ENCODE data around the gene COX7A2. TPM values are rescaled to one million over a fixed set of nuclear protein-coding genes. Genes with fewer than 3 reads are reported as not detected.
A peak's percentile ranks its signal among the peaks of the same experiment; 100 is the strongest.

The COX7A2 gene
- total RNA-seq, 2 donors from 2014 or later, result 50.1 to 139 TPM

DNA sequence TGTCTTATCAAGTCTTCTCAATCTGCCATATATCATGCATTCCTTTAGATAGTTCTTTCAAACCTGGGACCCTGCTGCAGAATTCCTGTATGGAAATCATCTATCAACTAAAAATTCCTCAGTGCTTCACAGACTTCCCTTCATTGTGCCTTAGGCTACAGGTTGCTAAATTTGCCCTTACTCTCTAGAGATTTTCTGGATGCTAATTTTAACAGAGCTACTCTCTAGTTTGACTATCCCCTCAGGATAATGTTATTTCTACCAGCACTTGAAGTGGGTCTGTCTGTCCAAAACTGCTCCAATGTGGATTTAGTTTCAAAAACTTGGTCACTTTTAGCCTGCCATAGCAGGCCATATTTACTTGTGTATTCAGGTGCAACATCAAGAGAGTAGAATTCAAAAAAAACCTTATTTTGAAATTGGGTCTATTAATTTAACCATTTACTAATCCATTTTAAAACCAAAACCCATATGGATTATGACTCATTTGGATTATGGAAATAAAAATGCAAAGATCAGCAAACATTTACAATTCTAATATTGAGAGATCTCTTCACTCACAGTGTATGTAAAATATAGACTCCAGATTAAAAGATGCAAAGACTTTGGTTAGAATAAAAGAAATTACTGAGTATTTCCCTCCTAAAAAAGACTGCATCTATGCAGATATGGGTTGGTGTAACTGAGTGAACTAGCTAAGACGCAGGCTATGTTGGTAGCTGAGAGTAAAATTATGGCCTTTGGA is 13.9 kb upstream of the COX7A2 start:
- no peak for DNase-seq
- no peak for TF ChIP-seq POLR2A (IDR thresholded peaks at IDR 0.05)
- TF ChIP-seq, protein P1, sequence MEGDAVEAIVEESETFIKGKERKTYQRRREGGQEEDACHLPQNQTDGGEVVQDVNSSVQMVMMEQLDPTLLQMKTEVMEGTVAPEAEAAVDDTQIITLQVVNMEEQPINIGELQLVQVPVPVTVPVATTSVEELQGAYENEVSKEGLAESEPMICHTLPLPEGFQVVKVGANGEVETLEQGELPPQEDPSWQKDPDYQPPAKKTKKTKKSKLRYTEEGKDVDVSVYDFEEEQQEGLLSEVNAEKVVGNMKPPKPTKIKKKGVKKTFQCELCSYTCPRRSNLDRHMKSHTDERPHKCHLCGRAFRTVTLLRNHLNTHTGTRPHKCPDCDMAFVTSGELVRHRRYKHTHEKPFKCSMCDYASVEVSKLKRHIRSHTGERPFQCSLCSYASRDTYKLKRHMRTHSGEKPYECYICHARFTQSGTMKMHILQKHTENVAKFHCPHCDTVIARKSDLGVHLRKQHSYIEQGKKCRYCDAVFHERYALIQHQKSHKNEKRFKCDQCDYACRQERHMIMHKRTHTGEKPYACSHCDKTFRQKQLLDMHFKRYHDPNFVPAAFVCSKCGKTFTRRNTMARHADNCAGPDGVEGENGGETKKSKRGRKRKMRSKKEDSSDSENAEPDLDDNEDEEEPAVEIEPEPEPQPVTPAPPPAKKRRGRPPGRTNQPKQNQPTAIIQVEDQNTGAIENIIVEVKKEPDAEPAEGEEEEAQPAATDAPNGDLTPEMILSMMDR (IDR thresholded peaks at IDR 0.05), result no peak
- no peak for ATAC-seq
- Histone ChIP-seq H3K27ac (no peak overlapping the region), H3K4me1 (no peaks in the 10 kb centered on the region), H3K4me3 (no peak overlapping the region), H3K9me3 (no peaks in the 10 kb centered on the region), H3K36me3 (replicated peaks in 1 of 2; ENCODE audit: insufficient read depth in 1 of 2, low read depth in 2 of 2) (peaks cover 0 to 18% of the 10 kb centered on the region in 2 donors), H3K27me3 (no peaks in the 10 kb centered on the region)
- 100% methylated on average over 1 of the region's 1 CpG for WGBS, 2 donors
- intact Hi-C loops (cut with DNase I), result no loop called here

DNA sequence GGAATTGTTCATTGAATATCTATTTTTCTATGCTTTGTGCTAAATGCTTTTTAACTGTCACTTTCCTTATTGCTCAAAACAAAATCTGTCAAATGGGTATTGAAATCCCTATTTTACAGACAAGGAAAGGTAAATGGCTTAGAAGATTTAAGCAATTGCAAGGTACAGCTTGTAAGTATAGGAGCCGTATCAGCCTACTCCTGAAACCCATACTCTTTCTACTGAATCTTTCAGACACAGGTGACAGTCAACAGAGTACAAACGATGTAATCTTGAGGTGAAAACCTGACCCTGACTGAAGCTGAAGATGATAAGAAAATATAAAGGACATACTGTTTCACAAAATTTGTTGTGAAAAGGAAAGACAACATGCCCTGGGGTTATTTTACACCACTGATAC is 7.0 kb upstream of the COX7A2 start:
- Histone ChIP-seq H3K27me3 (no peaks in the 10 kb centered on the region), H3K9me3 (no peaks in the 10 kb centered on the region), H3K4me3 (no peak overlapping the region), H3K36me3 (replicated peaks in 1 of 2; ENCODE audit: insufficient read depth in 1 of 2, low read depth in 2 of 2) (peaks cover 0 to 3% of the 10 kb centered on the region in 2 donors), H3K27ac (no peak overlapping the region), H3K4me1 (no peaks in the 10 kb centered on the region)
- ATAC-seq (no peak), DNase-seq (no peak)
- intact Hi-C loops (cut with DNase I), result no loop called here
- WGBS, 2 donors, result 58 to 61% methylated on average over 2 of the region's 2 CpGs
- TF ChIP-seq POLR2A (IDR thresholded peaks at IDR 0.05), result no peak
- TF ChIP-seq, protein P1 (IDR thresholded peaks at IDR 0.05), result no peak

GRCh38 chr6:75249837-75250236 is 6.2 kb upstream of the COX7A2 start:
- TF ChIP-seq, protein P1 (IDR thresholded peaks at IDR 0.05), result no peak
- no peak for TF ChIP-seq POLR2A (IDR thresholded peaks at IDR 0.05)
- no peak for DNase-seq
- Histone ChIP-seq H3K4me3 (no peak overlapping the region), H3K9me3 (no peaks in the 10 kb centered on the region), H3K27me3 (no peaks in the 10 kb centered on the region), H3K27ac (no peak overlapping the region), H3K36me3 (replicated peaks in 1 of 2; ENCODE audit: insufficient read depth in 1 of 2, low read depth in 2 of 2) (no peaks in the 10 kb centered on the region), H3K4me1 (no peaks in the 10 kb centered on the region)
- intact Hi-C loops (cut with DNase I), result no loop called here
- ATAC-seq, result no peak

GRCh38 chr6:75246386-75246785 is 2.8 kb upstream of the COX7A2 start:
- DNase-seq (no peak), ATAC-seq (no peak)
- no peaks in the 10 kb centered on the region for H3K9me3 ChIP-seq
- no peaks in the 10 kb centered on the region for H3K36me3 ChIP-seq (replicated peaks in 1 of 2; ENCODE audit: insufficient read depth in 1 of 2, low read depth in 2 of 2)
- no peak for TF ChIP-seq POLR2A (IDR thresholded peaks at IDR 0.05)
- TF ChIP-seq, protein P1 (IDR thresholded peaks at IDR 0.05), result no peak
- WGBS, 2 donors, result 17 to 31% methylated on average over 2 of the region's 2 CpGs
- H3K27me3 ChIP-seq, result no peaks in the 10 kb centered on the region
- H3K27ac ChIP-seq, result no peak overlapping the region
- H3K4me1 ChIP-seq, result peaks cover 18% of the 10 kb centered on the region
- no peak overlapping the region for H3K4me3 ChIP-seq
- intact Hi-C loops (cut with DNase I), result no loop called here

- peak overlapping the region in 1 of 2 donors; percentile 86 for H3K4me3 ChIP-seq
- no peaks in the 10 kb centered on the region for H3K9me3 ChIP-seq
- 11 to 13% methylated on average over 15 of the region's 15 CpGs for WGBS, 2 donors
- intact Hi-C loops (cut with DNase I), result no loop called here
- no peak for TF ChIP-seq POLR2A (IDR thresholded peaks at IDR 0.05)
- TF ChIP-seq, protein P1 (IDR thresholded peaks at IDR 0.05), result no peak
- H3K27me3 ChIP-seq, result no peaks in the 10 kb centered on the region
- peak; percentile 24 for ATAC-seq
- H3K27ac ChIP-seq, result peak overlapping the region; percentile 12 to 94 (median 82)
- no peak for DNase-seq
- peaks cover 20% of the 10 kb centered on the region for H3K4me1 ChIP-seq
- peaks cover 3 to 4% of the 10 kb centered on the region in 2 donors for H3K36me3 ChIP-seq (replicated peaks in 1 of 2; ENCODE audit: insufficient read depth in 1 of 2, low read depth in 2 of 2)
These were observed 523 bp upstream of the COX7A2 start for GRCh38 chr6:75244063-75244584.
